HCT116 (cell line): ENCODE data around the gene FLNC. TPM values are rescaled to one million over a fixed set of nuclear protein-coding genes. Genes with fewer than 3 reads are reported as not detected.

Source experiments
- ATAC-seq: fragments of 200-7000 bp; cut with Tn5 transposase; 2 replicates; pipeline ENCODE4 v1.9.1; 2020; ENCODE audit warnings: mild to moderate bottlenecking, moderate library complexity
- BruUV-seq: library from RNA; stranded (reverse); fragments of 400-500 nt; replicated peaks from 2 replicates; lab custom pipeline; 2021; lab: Mats Ljungman, UMichigan
- CTCF ChIA-PET: fragments of 300-600 bp; sonication (Branson Sonifier 250); formaldehyde crosslinking; loops from one replicate; lab custom pipeline; 2021; ENCODE audit warnings: antibody characterized with exemption; lab: Charles Lee
- POLR2A ChIA-PET: fragments of 300-600, 350-600 bp; sonication (Branson Sonifier 250); formaldehyde crosslinking; loops from one replicate; lab custom pipeline; 2021; ENCODE audit warnings: antibody characterized with exemption; lab: Charles Lee
- RAD21 ChIA-PET, 2 experiments: fragments of 300-600 bp; sonication (Branson Sonifier 250); formaldehyde crosslinking; loops; one replicate each; lab custom pipeline; 2023; ENCODE audit warnings: low total read pairs in 2 of 2; ENCODE audit not compliant: uncharacterized antibody in 2 of 2, unreplicated experiment in 2 of 2, low non-redundant PET in 1 of 2; lab: Charles Lee
- DNase-seq: peaks from one replicate; pipeline ENCODE4 v3.0.0-alpha.2; 2010; ENCODE audit warnings: low read depth, low spot score
- H2AFZ ChIP-seq: fragments of 200-600 bp; shearing (Covaris generic), sonication (generic); 2 replicates; pipeline ENCODE4 v1.6.1; 2017; ENCODE audit warnings: low read depth, mixed run types, mixed read lengths, antibody characterized with exemption, low read length; ENCODE audit not compliant: poor library complexity, severe bottlenecking
- H3K27ac ChIP-seq: 2 replicates; pipeline ENCODE4 v1.5.1; 2012; ENCODE audit warnings: low read depth, low read length
- H3K27me3 ChIP-seq: fragments of 200-600 bp; sonication (generic); 2 replicates; pipeline ENCODE4 v1.6.1; 2016; ENCODE audit warnings: mixed run types, low read length, mixed read lengths; ENCODE audit not compliant: insufficient read depth
- H3K36me3 ChIP-seq, 2 experiments: fragments of 200-500 bp in 1 of 2; fragments of 200-600 bp in 1 of 2; sonication (Bioruptor generic) in 1 of 2; sonication (generic) in 1 of 2; 2 replicates each; pipeline versions ENCODE4 v1.5.1 to v1.6.1; 2014 to 2016; ENCODE audit warnings: low read length in 2 of 2, inconsistent platforms in 1 of 2, mixed read lengths in 1 of 2, mixed run types in 1 of 2; ENCODE audit not compliant: insufficient read depth in 2 of 2, control insufficient read depth in 1 of 2
- H3K4me1 ChIP-seq, 2 experiments: fragments of 200-600 bp in 1 of 2; sonication (generic) in 1 of 2; 2 replicates each; pipeline versions ENCODE4 v1.5.1 to v1.6.1; 2012 to 2017; ENCODE audit warnings: low read length in 2 of 2, inconsistent platforms in 1 of 2, mild to moderate bottlenecking in 1 of 2, mixed read lengths in 1 of 2, mixed run types in 1 of 2, moderate library complexity in 1 of 2; ENCODE audit not compliant: insufficient read depth in 2 of 2, control insufficient read depth in 1 of 2
- H3K4me2 ChIP-seq: fragments of 200-600 bp; sonication (generic); 2 replicates; pipeline ENCODE4 v1.6.1; 2017; ENCODE audit warnings: mixed run types, low read length, mixed read lengths
- H3K4me3 ChIP-seq, 2 experiments: fragments of 200-600 bp in 1 of 2; sonication (generic) in 1 of 2; replicated peaks in 1 of 2; 2 replicates each; pipeline ENCODE4 v1.5.1; 2011 to 2016; ENCODE audit warnings: low read length in 2 of 2, control low read depth in 1 of 2, low read depth in 1 of 2, mild to moderate bottlenecking in 1 of 2, mixed read lengths in 1 of 2, mixed run types in 1 of 2
- H3K79me2 ChIP-seq: fragments of 200-600 bp; sonication (generic); 2 replicates; pipeline ENCODE4 v1.6.1; 2017; ENCODE audit warnings: mild to moderate bottlenecking, mixed run types, low read length, moderate library complexity, mixed read lengths; ENCODE audit not compliant: insufficient read depth
- H3K9ac ChIP-seq: fragments of 200-600 bp; sonication (generic); 2 replicates; pipeline ENCODE4 v1.6.1; 2016; ENCODE audit warnings: low read length, mixed read lengths
- H3K9me2 ChIP-seq: fragments of 200-600 bp; sonication (generic), shearing (Covaris generic); 2 replicates; pipeline ENCODE4 v1.6.1; 2017; ENCODE audit warnings: mixed run types, mild to moderate bottlenecking, moderate library complexity; ENCODE audit not compliant: insufficient read depth
- H3K9me3 ChIP-seq, 2 experiments: fragments of 200-500 bp in 1 of 2; fragments of 200-600 bp in 1 of 2; sonication (Bioruptor generic) in 1 of 2; sonication (generic) in 1 of 2; 2 replicates each; pipeline ENCODE4 v1.6.1; 2014 to 2017; ENCODE audit warnings: low read length in 2 of 2, mixed read lengths in 2 of 2, inconsistent platforms in 1 of 2, low read depth in 1 of 2, mild to moderate bottlenecking in 1 of 2, mixed run types in 1 of 2, moderate library complexity in 1 of 2; ENCODE audit not compliant: control insufficient read depth in 1 of 2, insufficient read depth in 1 of 2
- H4K20me1 ChIP-seq: fragments of 200-600 bp; sonication (generic), shearing (Covaris generic); 2 replicates; pipeline ENCODE4 v1.6.1; 2017; ENCODE audit warnings: mixed run types, mild to moderate bottlenecking, moderate library complexity; ENCODE audit not compliant: insufficient read depth
- ATF3 ChIP-seq: IDR thresholded peaks from 2 replicates; pipeline ENCODE4 v1.6.1; 2012
- EZH2 ChIP-seq: fragments of 200-600 bp; sonication (generic); IDR thresholded peaks from 2 replicates; pipeline ENCODE4 v1.6.1; 2017; ENCODE audit warnings: antibody characterized with exemption, mixed run types
- MAX ChIP-seq: IDR thresholded peaks from 2 replicates; pipeline ENCODE4 v1.6.1; 2012
- POLR2A ChIP-seq: IDR thresholded peaks from 2 replicates; pipeline ENCODE4 v1.7.0; 2011; ENCODE audit warnings: borderline replicate concordance; ENCODE audit not compliant: insufficient read depth, insufficient read length; ENCODE audit errors: extremely low read depth
- POLR2AphosphoS5 ChIP-seq: IDR thresholded peaks from 2 replicates; pipeline ENCODE4 v1.6.1; 2011; ENCODE audit warnings: mild to moderate bottlenecking, low read depth, low read length, moderate library complexity
- RAD21 ChIP-seq: IDR thresholded peaks from 2 replicates; pipeline ENCODE4 v1.6.1; 2012; ENCODE audit warnings: low read depth, mild to moderate bottlenecking
- REST ChIP-seq: IDR thresholded peaks from 2 replicates; pipeline ENCODE4 v1.6.1; 2012; ENCODE audit warnings: low read depth
- SIN3A ChIP-seq: IDR thresholded peaks from 2 replicates; pipeline ENCODE4 v1.6.1; 2012; ENCODE audit warnings: low read depth
- SP1 ChIP-seq: IDR thresholded peaks from 2 replicates; pipeline ENCODE4 v1.6.1; 2012; ENCODE audit warnings: low read depth
- SRF ChIP-seq: IDR thresholded peaks from 2 replicates; pipeline ENCODE4 v1.6.1; 2012; ENCODE audit warnings: low read depth
- YY1 ChIP-seq: IDR thresholded peaks from 2 replicates; pipeline ENCODE4 v1.6.1; 2011; ENCODE audit warnings: low read length, low read depth, moderate library complexity, mild to moderate bottlenecking; ENCODE audit not compliant: insufficient replicate concordance; ENCODE audit errors: extremely low read depth
- ZBTB33 ChIP-seq: IDR thresholded peaks from 2 replicates; pipeline ENCODE4 v1.6.1; 2011; ENCODE audit warnings: mild to moderate bottlenecking, low read length, moderate library complexity; ENCODE audit not compliant: insufficient replicate concordance; ENCODE audit errors: extremely low read depth
- ZFX ChIP-seq: fragments of 450-650 bp; IDR thresholded peaks from 2 replicates; pipeline ENCODE4 v1.6.1; 2017
- intact Hi-C: fragments of 100-400 bp; cut with micrococcal nuclease; formaldehyde crosslinking; loops from 2 replicates; pipeline ENCODE4 v1.10.0; 2022
- total RNA-seq: library from RNA; stranded (reverse); gene quantifications from one replicate; pipeline ENCODE4 v1.2.1, GENCODE V29; 2021; ENCODE audit not compliant: unreplicated experiment

Gene FLNC
- total RNA-seq, 1 experiment from 2014 or later, result 42.8 TPM

GRCh38 chr7:128781851-128782250, 48.4 kb upstream of the FLNC start:
- intact Hi-C loops, result no loop called here
- no peak overlapping the region for H3K9ac ChIP-seq
- no peaks in the 10 kb centered on the region for H3K27me3 ChIP-seq
- no peak overlapping the region for H3K4me3 ChIP-seq
- no peaks in the 10 kb centered on the region for H3K36me3 ChIP-seq
- no peak overlapping the region for H2AFZ ChIP-seq
- TF ChIP-seq POLR2AphosphoS5 (no peak), YY1 (no peak), ZBTB33 (no peak), EZH2 (no peak)
- CTCF ChIA-PET, result no interaction called here
- H3K27ac ChIP-seq, result no peak overlapping the region
- H3K9me2 ChIP-seq, result no peaks in the 10 kb centered on the region
- ATAC-seq (no peak), DNase-seq (no peak)
- H3K79me2 ChIP-seq, result no peaks in the 10 kb centered on the region
- BruUV-seq, result no TSS peak
- H4K20me1 ChIP-seq, result no peaks in the 10 kb centered on the region
- POLR2A ChIA-PET, result no interaction called here
- RAD21 ChIA-PET, result no interaction called here
- no peak overlapping the region for H3K4me2 ChIP-seq
- H3K9me3 ChIP-seq, result no peaks in the 10 kb centered on the region
- no peaks in the 10 kb centered on the region for H3K4me1 ChIP-seq

- Histone ChIP-seq H3K4me3 (no peak overlapping the region), H2AFZ (no peak overlapping the region), H3K79me2 (no peaks in the 10 kb centered on the region), H3K4me1 (no peaks in the 10 kb centered on the region), H3K9me2 (no peaks in the 10 kb centered on the region), H3K9ac (no peak overlapping the region), H3K9me3 (no peaks in the 10 kb centered on the region), H3K4me2 (no peak overlapping the region), H4K20me1 (no peaks in the 10 kb centered on the region), H3K27me3 (no peaks in the 10 kb centered on the region), H3K36me3 (no peaks in the 10 kb centered on the region), H3K27ac (no peak overlapping the region)
- intact Hi-C loops, result no loop called here
- ChIA-PET POLR2A (no interaction called here), RAD21 (no interaction called here), CTCF (no interaction called here)
- no TSS peak for BruUV-seq
- TF ChIP-seq SRF, result no peak
- TF ChIP-seq MAX, result no peak
- TF ChIP-seq REST, result no peak
- no peak for TF ChIP-seq SIN3A
- no peak for TF ChIP-seq POLR2A
- TF ChIP-seq ATF3, result peak; percentile 86
- no peak for TF ChIP-seq ZFX
- no peak for TF ChIP-seq SP1
- no peak for TF ChIP-seq RAD21
- peak; percentile 88 for ATAC-seq
- DNase-seq, result peak; percentile 8
These were observed 46.9 kb upstream of the FLNC start for GRCh38 chr7:128783143-128783861.
